ENCODE data around the gene BICRA. TPM values are rescaled to one million over a fixed set of nuclear protein-coding genes. Genes with fewer than 3 reads are reported as not detected.
A peak's percentile ranks its signal among the peaks of the same experiment; 100 is the strongest.
"Not testable (repeated sequence)": the region's sequence is repeated elsewhere in the genome, so short reads cannot be mapped to it uniquely, and the experiment has no call there.

Gene BICRA
- total and polyA plus RNA-seq, 2 of the 4 experiments (the other 2 are of a cell fraction): 1.8 to 3.5 TPM

DNA sequence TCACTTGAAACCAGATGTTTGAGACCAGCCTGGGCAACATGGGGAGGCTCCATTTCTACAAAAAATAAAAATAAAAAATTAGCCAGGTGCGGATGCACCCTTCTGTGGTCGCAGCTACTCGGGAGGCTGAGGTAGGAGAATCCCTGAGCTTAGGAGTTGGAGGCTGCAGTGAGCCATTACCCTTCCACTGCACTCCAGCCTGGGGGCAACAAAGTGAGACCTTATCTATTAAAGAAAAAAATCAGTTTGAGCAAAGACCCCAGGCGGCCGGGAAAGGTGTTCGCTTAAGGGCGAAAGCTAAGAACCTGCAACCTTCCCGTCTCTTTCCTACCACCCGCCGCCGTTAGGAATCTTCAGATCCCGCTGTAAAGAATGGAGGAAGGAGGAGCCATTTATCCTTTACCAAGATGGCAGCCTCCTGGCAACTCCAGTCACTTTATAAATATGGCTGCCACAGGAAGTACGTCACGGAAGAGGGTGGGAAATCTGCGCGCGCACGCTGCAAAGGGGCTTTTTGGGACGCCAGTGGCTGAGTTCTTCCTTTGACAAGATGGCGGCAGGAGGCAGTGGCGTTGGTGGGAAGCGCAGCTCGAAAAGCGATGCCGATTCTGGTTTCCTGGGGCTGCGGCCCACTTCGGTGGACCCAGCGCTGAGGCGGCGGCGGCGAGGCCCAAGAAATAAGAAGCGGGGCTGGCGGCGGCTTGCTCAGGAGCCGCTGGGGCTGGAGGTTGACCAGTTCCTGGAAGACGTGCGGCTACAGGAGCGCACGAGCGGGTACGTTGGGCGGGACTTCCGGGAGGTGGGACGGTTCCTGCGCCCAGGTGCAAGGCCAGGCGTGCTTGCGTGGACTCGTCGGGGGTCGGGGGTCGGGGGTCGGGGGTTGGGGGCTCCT, 136.3 kb downstream of the BICRA start, which contains the start of gene NOP53 (continued):
- TF ChIP-seq, protein P1, sequence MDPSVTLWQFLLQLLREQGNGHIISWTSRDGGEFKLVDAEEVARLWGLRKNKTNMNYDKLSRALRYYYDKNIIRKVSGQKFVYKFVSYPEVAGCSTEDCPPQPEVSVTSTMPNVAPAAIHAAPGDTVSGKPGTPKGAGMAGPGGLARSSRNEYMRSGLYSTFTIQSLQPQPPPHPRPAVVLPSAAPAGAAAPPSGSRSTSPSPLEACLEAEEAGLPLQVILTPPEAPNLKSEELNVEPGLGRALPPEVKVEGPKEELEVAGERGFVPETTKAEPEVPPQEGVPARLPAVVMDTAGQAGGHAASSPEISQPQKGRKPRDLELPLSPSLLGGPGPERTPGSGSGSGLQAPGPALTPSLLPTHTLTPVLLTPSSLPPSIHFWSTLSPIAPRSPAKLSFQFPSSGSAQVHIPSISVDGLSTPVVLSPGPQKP (IDR thresholded peaks at IDR 0.05; ENCODE audit: borderline replicate concordance, low read depth, low read length): no peak
- no peak for TF ChIP-seq CHD1 (IDR thresholded peaks at IDR 0.05; ENCODE audit: low read depth, low read length)

- H2AK5ac ChIP-seq (ENCODE audit: low read depth, low read length); H3K9me1 ChIP-seq (ENCODE audit: insufficient read depth, low read length); H2BK15ac ChIP-seq (ENCODE audit: low read depth, low read length); H2BK20ac ChIP-seq (ENCODE audit: low read depth, low read length); H3K18ac ChIP-seq (ENCODE audit: low read depth, low read length); H4K5ac ChIP-seq (ENCODE audit: low read depth, low read length); H3K23ac ChIP-seq (ENCODE audit: low read depth, low read length); dilution Hi-C loops (cut with HindIII; ENCODE audit: low sequenced_read_pairs, unreplicated experiment); H2BK120ac ChIP-seq (ENCODE audit: low read depth, low read length); H2BK5ac ChIP-seq (ENCODE audit: low read depth, low read length, poor library complexity, severe bottlenecking); H3K56ac ChIP-seq (ENCODE audit: extremely low read depth, insufficient read depth, low read length); H4K91ac ChIP-seq (ENCODE audit: insufficient read depth, low read depth, low read length); H3K27ac ChIP-seq (ENCODE audit: insufficient read depth, low read length); H3K14ac ChIP-seq (replicated peaks; ENCODE audit: low read depth, low read length); intact Hi-C loops (cut with micrococcal nuclease); H4K8ac ChIP-seq (ENCODE audit: low read depth in 2 of 2, low read length in 2 of 2); H2AK9ac ChIP-seq (replicated peaks; ENCODE audit: low read depth, low read length, poor library complexity); POLR2A ChIA-PET (ENCODE audit: unreplicated experiment); H3K9me3 ChIP-seq (ENCODE audit: control insufficient read depth, insufficient read depth, low read length); ATAC-seq (ENCODE audit: low read depth); DNase-seq; BruUV-seq (replicated peaks); H3K27me3 ChIP-seq (ENCODE audit: control insufficient read depth, insufficient read depth, low read length); H3K4me1 ChIP-seq (ENCODE audit: control insufficient read depth, insufficient read depth, low read length); H2AFZ ChIP-seq (replicated peaks; ENCODE audit: low read length, poor library complexity); H3K9ac ChIP-seq (ENCODE audit: low read depth, low read length); H3K4ac ChIP-seq (ENCODE audit: low read depth, low read length): not testable (repeated sequence)
- CTCF ChIA-PET: interaction anchor here (0.6 kb wide), 1 partner anchor 20 kb away, joined by 3 read pairs; no protein-coding TSS in a partner anchor
- Histone ChIP-seq H3K4me3 (ENCODE audit: insufficient read depth, low read depth, low read length) (peak overlapping the region; percentile 72; the same call in 1 of the 2 replicates), H3K36me3 (ENCODE audit: control insufficient read depth, insufficient read depth, low read length) (peaks cover 43% of the 10 kb centered on the region), H4K20me1 (ENCODE audit: insufficient read depth, low read length) (peaks cover 29% of the 10 kb centered on the region), H3K79me1 (ENCODE audit: low read depth in 1 of 2, low read length in 2 of 2) (peaks cover 33 to 65% of the 10 kb centered on the region in 2 experiments), H3K4me2 (ENCODE audit: low read depth, low read length) (peak overlapping the region; percentile 72)
- no CpG with 5 or more reads among the region's 17 CpGs for WGBS, 2 experiments (ENCODE audit: extremely low coverage in 2 of 2, insufficient read length in 1 of 2)
- in situ Hi-C loops (cut with MboI; ENCODE audit: low sequenced_read_pairs): loop anchor here (5.0 kb wide), 1 partner anchor 34 kb away; the partner anchor contains the start of gene EHD2
Observed at GRCh38 chr19:47746129-47746528, 137.2 kb downstream of the BICRA start.
